OCI-LY7 (cell line): Measurements from ENCODE around the gene RIOK2. TPM values are rescaled to one million over a fixed set of nuclear protein-coding genes. Genes with fewer than 3 reads are reported as not detected.

Experiments used
- BruUV-seq: library from RNA; stranded (reverse); fragments of 400-500 nt; replicated peaks from 2 replicates; lab custom pipeline; 2021; lab: Mats Ljungman, UMichigan
- CTCF ChIA-PET: fragments of 300-600 bp; sonication (Branson Sonifier 250); formaldehyde crosslinking; loops from one replicate; lab custom pipeline; 2022; ENCODE audit warnings: antibody characterized with exemption; ENCODE audit not compliant: unreplicated experiment; lab: Charles Lee
- POLR2A ChIA-PET: fragments of 300-600 bp; sonication (Branson Sonifier 250); formaldehyde crosslinking; loops from one replicate; lab custom pipeline; 2022; ENCODE audit warnings: antibody characterized with exemption; lab: Charles Lee
- DNase-seq: peaks from one replicate; pipeline ENCODE4 v3.0.0-alpha.2; 2015; ENCODE audit warnings: low spot score
- H2AFZ ChIP-seq: fragments of 200-600 bp; sonication (generic), shearing (Covaris generic); 2 replicates; pipeline ENCODE4 v1.6.1; 2014; ENCODE audit warnings: mild to moderate bottlenecking, antibody characterized with exemption, low read length, moderate library complexity
- H3K27ac ChIP-seq: fragments of 200-600 bp; sonication (generic); 2 replicates; pipeline ENCODE4 v1.5.1; 2014; ENCODE audit warnings: mixed run types, low read depth, mild to moderate bottlenecking, moderate library complexity, low read length, inconsistent platforms; ENCODE audit not compliant: poor library complexity, severe bottlenecking
- H3K36me3 ChIP-seq: fragments of 200-600 bp; sonication (generic); 2 replicates; pipeline ENCODE4 v1.6.1; 2014; ENCODE audit warnings: mild to moderate bottlenecking, antibody characterized with exemption, low read length, moderate library complexity, mixed read lengths; ENCODE audit not compliant: insufficient read depth
- H3K4me1 ChIP-seq: fragments of 200-600 bp; sonication (generic); 2 replicates; pipeline ENCODE4 v1.5.1; 2014; ENCODE audit warnings: mild to moderate bottlenecking, low read length; ENCODE audit not compliant: insufficient read depth, poor library complexity, severe bottlenecking
- H3K4me2 ChIP-seq: fragments of 200-600 bp; sonication (generic); 2 replicates; pipeline ENCODE4 v1.6.1; 2014; ENCODE audit warnings: mild to moderate bottlenecking, low read length
- H3K4me3 ChIP-seq: fragments of 200-600 bp; sonication (generic); 2 replicates; pipeline ENCODE4 v1.5.1; 2014; ENCODE audit warnings: mild to moderate bottlenecking, low read depth, low read length; ENCODE audit not compliant: poor library complexity, severe bottlenecking
- H3K79me2 ChIP-seq: fragments of 200-600 bp; sonication (generic); 2 replicates; pipeline ENCODE4 v1.6.1; 2016; ENCODE audit warnings: low read depth, mild to moderate bottlenecking, low read length, moderate library complexity, mixed read lengths; ENCODE audit not compliant: insufficient read depth
- H3K9me2 ChIP-seq: fragments of 200-600 bp; sonication (generic); 2 replicates; pipeline ENCODE4 v1.6.1; 2016; ENCODE audit warnings: mild to moderate bottlenecking, low read length, mixed read lengths; ENCODE audit not compliant: insufficient read depth
- H3K9me3 ChIP-seq: fragments of 200-600 bp; sonication (generic); 2 replicates; pipeline ENCODE4 v1.6.1; 2014; ENCODE audit warnings: mild to moderate bottlenecking, mixed run types, low read length, mixed read lengths
- H4K20me1 ChIP-seq: fragments of 200-600 bp; sonication (generic); 2 replicates; pipeline ENCODE4 v1.6.1; 2014; ENCODE audit warnings: mild to moderate bottlenecking, antibody characterized with exemption, low read length, moderate library complexity, mixed read lengths; ENCODE audit not compliant: insufficient read depth
- EZH2phosphoT487 ChIP-seq: fragments of 200-600 bp; sonication (generic); IDR thresholded peaks from 2 replicates; pipeline ENCODE4 v1.6.1; 2018; ENCODE audit warnings: low read depth, borderline replicate concordance, mild to moderate bottlenecking, mixed run types, antibody characterized with exemption, low read length, moderate library complexity, mixed read lengths
- intact Hi-C: fragments of 100-400 bp; cut with micrococcal nuclease; formaldehyde crosslinking; loops from one replicate; pipeline ENCODE4 v1.10.0; 2022; ENCODE audit not compliant: unreplicated experiment
- total RNA-seq, 2 experiments: library from RNA; depleted of rRNA in 1 of 2; stranded (reverse); fragments of >200 nt in 1 of 2; shearing (Covaris generic) in 1 of 2; gene quantifications; 2 replicates each; pipeline ENCODE4 v1.2.3, GENCODE V29; 2014 to 2022
- TF ChIP-seq, protein P1 (sequence below): fragments of 200-600 bp; sonication (generic); conservative IDR thresholded peaks from 2 replicates; pipeline ENCODE4 v1.5.1; 2014; ENCODE audit warnings: mild to moderate bottlenecking, antibody characterized with exemption, low read length, moderate library complexity, mixed read lengths

Gene RIOK2
- total RNA-seq, 2 experiments from 2014 or later = 21.9 to 41.3 TPM

DNA sequence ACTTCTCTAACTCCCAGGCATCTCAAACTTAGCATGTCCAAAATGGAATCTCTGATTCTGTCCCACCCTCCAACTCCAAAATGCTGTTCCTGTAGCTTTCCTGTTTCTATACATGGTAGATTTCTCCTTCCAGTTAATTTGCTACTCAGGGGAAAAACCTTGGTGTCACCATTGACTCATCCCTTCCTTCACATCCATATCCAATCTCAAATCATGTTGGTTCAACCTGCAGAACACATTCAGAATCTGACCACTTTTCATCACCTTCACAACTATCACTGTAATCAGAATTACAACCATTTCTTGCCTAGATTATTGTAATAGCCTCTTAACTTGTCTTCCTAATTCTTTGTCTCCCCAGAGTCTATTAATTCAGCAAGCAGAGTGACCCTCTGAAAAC, 10.8 kb downstream of the RIOK2 start:
- intact Hi-C loops = no loop called here
- DNase-seq = no peak
- TF ChIP-seq, protein P1, sequence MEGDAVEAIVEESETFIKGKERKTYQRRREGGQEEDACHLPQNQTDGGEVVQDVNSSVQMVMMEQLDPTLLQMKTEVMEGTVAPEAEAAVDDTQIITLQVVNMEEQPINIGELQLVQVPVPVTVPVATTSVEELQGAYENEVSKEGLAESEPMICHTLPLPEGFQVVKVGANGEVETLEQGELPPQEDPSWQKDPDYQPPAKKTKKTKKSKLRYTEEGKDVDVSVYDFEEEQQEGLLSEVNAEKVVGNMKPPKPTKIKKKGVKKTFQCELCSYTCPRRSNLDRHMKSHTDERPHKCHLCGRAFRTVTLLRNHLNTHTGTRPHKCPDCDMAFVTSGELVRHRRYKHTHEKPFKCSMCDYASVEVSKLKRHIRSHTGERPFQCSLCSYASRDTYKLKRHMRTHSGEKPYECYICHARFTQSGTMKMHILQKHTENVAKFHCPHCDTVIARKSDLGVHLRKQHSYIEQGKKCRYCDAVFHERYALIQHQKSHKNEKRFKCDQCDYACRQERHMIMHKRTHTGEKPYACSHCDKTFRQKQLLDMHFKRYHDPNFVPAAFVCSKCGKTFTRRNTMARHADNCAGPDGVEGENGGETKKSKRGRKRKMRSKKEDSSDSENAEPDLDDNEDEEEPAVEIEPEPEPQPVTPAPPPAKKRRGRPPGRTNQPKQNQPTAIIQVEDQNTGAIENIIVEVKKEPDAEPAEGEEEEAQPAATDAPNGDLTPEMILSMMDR = no peak
- no peak for TF ChIP-seq EZH2phosphoT487
- BruUV-seq = no TSS peak
- no peaks in the 10 kb centered on the region for H3K79me2 ChIP-seq
- H3K4me3 ChIP-seq = no peak overlapping the region
- no peaks in the 10 kb centered on the region for H4K20me1 ChIP-seq
- no peaks in the 10 kb centered on the region for H3K9me3 ChIP-seq
- no peak overlapping the region for H3K4me2 ChIP-seq
- CTCF ChIA-PET = no interaction called here
- no peaks in the 10 kb centered on the region for H3K9me2 ChIP-seq
- POLR2A ChIA-PET = no interaction called here
- no peak overlapping the region for H2AFZ ChIP-seq
- H3K36me3 ChIP-seq = peaks cover 99% of the 10 kb centered on the region
- peaks cover 11% of the 10 kb centered on the region for H3K4me1 ChIP-seq
- no peak overlapping the region for H3K27ac ChIP-seq

DNA sequence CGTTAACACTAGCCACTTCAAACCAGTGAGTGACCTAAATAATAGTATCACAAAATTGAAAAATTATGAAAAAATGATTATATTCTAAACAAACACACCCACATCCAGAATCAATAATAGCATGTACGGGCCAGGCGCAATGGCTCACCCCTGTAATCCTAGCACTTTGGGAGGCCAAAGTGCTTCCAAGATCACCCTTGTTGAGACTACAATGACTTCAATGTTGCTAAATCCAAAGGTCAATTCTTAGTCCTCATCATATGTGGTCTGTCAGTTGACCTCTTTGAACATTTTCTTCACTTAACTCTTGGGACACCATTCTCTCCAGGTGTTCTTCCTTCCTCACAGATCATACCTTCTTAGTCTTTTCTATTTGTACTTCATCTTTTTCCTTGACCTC, 11.3 kb downstream of the RIOK2 start:
- H3K4me1 ChIP-seq = peaks cover 13% of the 10 kb centered on the region
- H3K27ac ChIP-seq = no peak overlapping the region
- H3K36me3 ChIP-seq = peaks cover 99% of the 10 kb centered on the region
- no peak for DNase-seq
- H4K20me1 ChIP-seq = no peaks in the 10 kb centered on the region
- H3K4me2 ChIP-seq = no peak overlapping the region
- no TSS peak for BruUV-seq
- intact Hi-C loops = no loop called here
- no peak for TF ChIP-seq EZH2phosphoT487
- TF ChIP-seq, protein P1 = no peak
- peaks cover under 1% of the 10 kb centered on the region; the same call in 1 of the 2 replicates for H3K79me2 ChIP-seq
- POLR2A ChIA-PET = no interaction called here
- CTCF ChIA-PET = no interaction called here
- no peak overlapping the region for H3K4me3 ChIP-seq
- H2AFZ ChIP-seq = no peak overlapping the region
- no peaks in the 10 kb centered on the region for H3K9me2 ChIP-seq
- H3K9me3 ChIP-seq = no peaks in the 10 kb centered on the region

DNA sequence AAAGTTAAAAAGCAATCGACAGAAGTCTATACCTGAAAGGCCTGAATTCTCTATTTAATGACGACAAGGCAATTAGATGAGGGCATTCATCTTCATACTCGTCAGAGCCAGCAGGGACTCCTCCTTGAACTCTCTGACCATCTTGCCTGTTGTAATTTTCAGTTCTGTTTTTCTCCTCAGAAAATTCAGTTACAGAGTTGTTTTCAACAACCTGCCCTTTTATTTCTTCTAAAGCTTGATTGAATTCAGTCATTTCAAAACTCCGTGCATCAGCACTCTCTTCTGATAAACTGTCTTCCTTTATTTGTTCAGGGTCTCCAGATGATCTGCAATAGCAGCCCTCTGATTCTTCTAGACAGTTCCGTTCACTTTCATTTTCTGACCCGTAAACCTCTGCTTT, 15.6 kb downstream of the RIOK2 start:
- Histone ChIP-seq H3K9me3 (no peaks in the 10 kb centered on the region), H3K27ac (peak overlapping the region; percentile 59), H3K79me2 (peaks cover 13% of the 10 kb centered on the region; the same call in 1 of the 2 replicates), H3K4me1 (peaks cover 13% of the 10 kb centered on the region), H4K20me1 (no peaks in the 10 kb centered on the region), H3K36me3 (peaks cover 98% of the 10 kb centered on the region), H2AFZ (no peak overlapping the region), H3K9me2 (no peaks in the 10 kb centered on the region), H3K4me3 (no peak overlapping the region), H3K4me2 (peak overlapping the region; percentile 45)
- peak; percentile 32 for DNase-seq
- TSS peak; percentile 20 for BruUV-seq
- intact Hi-C loops = no loop called here
- ChIA-PET POLR2A (interaction anchor here (0.6 to 2.9 kb wide), 5 partner anchors 9 to 28 kb away, joined by 3 to 16 read pairs (median 5); partner anchors contain the start of gene RIOK2), CTCF (no interaction called here)
- no peak for TF ChIP-seq EZH2phosphoT487
- TF ChIP-seq, protein P1 = no peak
